Psoas muscle (tissue), 8 donors: ENCODE measurements around the gene CCDC92. TPM values are rescaled to one million over a fixed set of nuclear protein-coding genes. Genes with fewer than 3 reads are reported as not detected.

Source experiments
- ATAC-seq, 4 donors: fragments of 200-7000 bp; cut with Tn5 transposase; one replicate each; pipeline ENCODE4 v1.9.1; 2020; ENCODE audit warnings: moderate library complexity in 3 of 4, mild to moderate bottlenecking in 2 of 4
- DNase-seq, 2 donors: peaks; one replicate each; pipeline ENCODE4 v3.0.0-alpha.2; 2020
- H3K27ac ChIP-seq: fragments of 200-600 bp; one replicate; pipeline ENCODE4 v1.8.0; 2022
- H3K27me3 ChIP-seq, 3 donors: fragments of 200-600 bp in 1 of 3; one replicate each; pipeline versions ENCODE4 v1.6.1 to v1.8.0; 2013 to 2022; ENCODE audit warnings: low read length in 2 of 3, mild to moderate bottlenecking in 2 of 3, moderate library complexity in 1 of 3; ENCODE audit not compliant: insufficient read depth in 3 of 3
- H3K36me3 ChIP-seq, 2 donors: fragments of 200-600 bp in 1 of 2; one replicate each; pipeline versions ENCODE4 v1.6.1 to v1.8.0; 2013 to 2022; ENCODE audit warnings: low read depth in 1 of 2, mild to moderate bottlenecking in 1 of 2, moderate library complexity in 1 of 2; ENCODE audit not compliant: insufficient read depth in 1 of 2
- H3K4me1 ChIP-seq: fragments of 200-600 bp; one replicate; pipeline ENCODE4 v1.8.0; 2022
- H3K4me3 ChIP-seq: fragments of 200-600 bp; one replicate; pipeline ENCODE4 v1.8.0; 2022; ENCODE audit warnings: mild to moderate bottlenecking
- H3K9me3 ChIP-seq: fragments of 200-600 bp; one replicate; pipeline ENCODE4 v1.8.0; 2022
- WGBS, 3 donors: extraction: QIAGEN DNeasy Blood & Tissue Kit; methylation state at CpG; one replicate each; pipeline versions ENCODE4 v1.1.6 to v1.1.7; 2013; 5-methylcytosine and 5-hydroxymethylcytosine counted together
- intact Hi-C, 2 donors: fragments of 100-400 bp; cut with DNase I; formaldehyde crosslinking; loops; one replicate each; pipeline versions ENCODE4 v1.11.0 to v1.14.2; 2022
- polyA plus RNA-seq, 3 donors: library from polyadenylated mRNA; stranded (reverse); fragments of 200-250 nt; gene quantifications; one replicate each; pipeline ENCODE4 v1.2.3, GENCODE V29; 2013
- total RNA-seq, 4 donors: library from RNA; stranded (reverse); fragmentation: NEBNext Ultra II Directional in 2 of 4; extraction: Animal tissue kit (Norgen Biotek cat#: 25700) in 2 of 4; gene quantifications; one replicate each; pipeline versions ENCODE4 v1.2.1 to v1.2.4, GENCODE V29; 2021 to 2023
- TF ChIP-seq, protein P1 (sequence below): fragments of 200-600 bp; IDR thresholded peaks from one replicate; pipeline ENCODE4 v1.8.0; 2022; ENCODE audit warnings: antibody characterized with exemption
- donor health status: healthy with polysubstance abuse.
- donor health status: DM: no; HTN: no; CAD: no; lungs with moderate emphysema.
- donor health status: Bipolar disorder and iron deficiency.
- donor health status: healthy.
- donor health status: DM: yes; HTN: yes; CAD: no.
- donor health status: DM: no; HTN: no; CAD: no.
- donor health status: DM: no; HTN: no; CAD: no.
- donor health status: DM: yes; HTN: yes; CAD: no.

CCDC92 gene
- total and polyA plus RNA-seq, 7 donors, result 27.9 to 83.2 (median 41.1) TPM

GRCh38 chr12:123998344-123998990 lies 25.8 kb upstream of the CCDC92 start:
- ATAC-seq, result no peak
- Histone ChIP-seq H3K4me3 (no peak overlapping the region), H3K27me3 (no peaks in the 10 kb centered on the region), H3K4me1 (peaks cover 3% of the 10 kb centered on the region), H3K36me3 (peaks cover 8 to 45% of the 10 kb centered on the region in 2 donors), H3K9me3 (no peaks in the 10 kb centered on the region), H3K27ac (no peak overlapping the region)
- TF ChIP-seq, protein P1, sequence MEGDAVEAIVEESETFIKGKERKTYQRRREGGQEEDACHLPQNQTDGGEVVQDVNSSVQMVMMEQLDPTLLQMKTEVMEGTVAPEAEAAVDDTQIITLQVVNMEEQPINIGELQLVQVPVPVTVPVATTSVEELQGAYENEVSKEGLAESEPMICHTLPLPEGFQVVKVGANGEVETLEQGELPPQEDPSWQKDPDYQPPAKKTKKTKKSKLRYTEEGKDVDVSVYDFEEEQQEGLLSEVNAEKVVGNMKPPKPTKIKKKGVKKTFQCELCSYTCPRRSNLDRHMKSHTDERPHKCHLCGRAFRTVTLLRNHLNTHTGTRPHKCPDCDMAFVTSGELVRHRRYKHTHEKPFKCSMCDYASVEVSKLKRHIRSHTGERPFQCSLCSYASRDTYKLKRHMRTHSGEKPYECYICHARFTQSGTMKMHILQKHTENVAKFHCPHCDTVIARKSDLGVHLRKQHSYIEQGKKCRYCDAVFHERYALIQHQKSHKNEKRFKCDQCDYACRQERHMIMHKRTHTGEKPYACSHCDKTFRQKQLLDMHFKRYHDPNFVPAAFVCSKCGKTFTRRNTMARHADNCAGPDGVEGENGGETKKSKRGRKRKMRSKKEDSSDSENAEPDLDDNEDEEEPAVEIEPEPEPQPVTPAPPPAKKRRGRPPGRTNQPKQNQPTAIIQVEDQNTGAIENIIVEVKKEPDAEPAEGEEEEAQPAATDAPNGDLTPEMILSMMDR, result no peak
- 82 to 86% (median 84%) methylated on average over 2 of the region's 2 CpGs for WGBS, 3 donors
- no peak for DNase-seq
- intact Hi-C loops, result no loop called here

- H3K4me1 ChIP-seq, result peaks cover 3% of the 10 kb centered on the region
- no peak for ATAC-seq
Measured at GRCh38 chr12:123997908-123998307, 25.3 kb upstream of the CCDC92 start.

DNA sequence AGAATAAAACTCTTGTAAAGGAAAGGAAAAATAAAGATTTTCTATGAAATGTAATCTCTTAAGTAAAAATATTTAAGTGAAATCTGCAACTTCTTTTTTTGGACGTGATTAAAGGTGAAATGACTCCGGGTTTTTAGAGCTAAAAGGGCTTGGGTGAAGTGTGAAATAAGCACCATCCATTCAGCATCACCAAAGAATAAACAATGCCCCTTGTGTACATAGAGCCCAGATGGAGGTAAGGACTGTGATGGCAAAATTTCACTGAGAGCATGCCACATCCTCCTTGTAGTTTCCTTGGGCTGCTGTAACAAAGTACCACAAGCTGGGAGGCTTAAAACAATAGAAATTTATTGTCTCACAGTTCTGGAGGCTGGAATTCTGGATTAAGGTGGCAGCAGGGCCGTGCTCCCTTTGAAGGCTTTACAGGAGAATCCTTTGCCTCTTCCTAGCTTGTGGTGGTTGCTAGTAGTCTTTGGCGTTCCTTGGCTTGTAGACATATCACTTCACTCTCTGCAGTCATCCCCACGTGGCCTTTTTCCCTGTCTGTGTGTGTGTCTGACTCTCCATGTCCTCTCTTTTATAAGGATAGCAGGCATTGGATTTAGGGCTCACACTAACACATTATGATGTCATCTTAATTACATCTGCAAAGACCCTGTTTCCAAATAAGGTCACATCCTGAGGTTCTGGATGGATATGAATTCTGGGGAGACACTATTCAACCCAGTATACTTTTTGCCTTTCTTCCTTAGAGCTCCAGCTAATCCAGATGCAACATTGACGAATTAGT lies 24.6 kb upstream of the CCDC92 start:
- TF ChIP-seq, protein P1, result no peak
- intact Hi-C loops, result no loop called here
- Histone ChIP-seq H3K9me3 (no peaks in the 10 kb centered on the region), H3K4me1 (peaks cover 3% of the 10 kb centered on the region), H3K36me3 (peaks cover 8 to 53% of the 10 kb centered on the region in 2 donors), H3K4me3 (no peak overlapping the region), H3K27ac (no peak overlapping the region), H3K27me3 (no peaks in the 10 kb centered on the region)
- WGBS, 3 donors, result 76 to 87% (median 78%) methylated on average over 6 of the region's 6 CpGs
- DNase-seq (no peak), ATAC-seq (no peak)

More at GRCh38 chr12:123997908-123998307, 25.3 kb upstream of the CCDC92 start:
- intact Hi-C loops, result no loop called here
- Histone ChIP-seq H3K36me3 (peaks cover 8 to 46% of the 10 kb centered on the region in 2 donors), H3K4me3 (no peak overlapping the region), H3K27ac (no peak overlapping the region), H3K9me3 (no peaks in the 10 kb centered on the region), H3K27me3 (no peaks in the 10 kb centered on the region)
- 63 to 72% (median 67%) methylated on average over 5 of the region's 5 CpGs for WGBS, 3 donors
- no peak for DNase-seq
- TF ChIP-seq, protein P1, result no peak

DNA sequence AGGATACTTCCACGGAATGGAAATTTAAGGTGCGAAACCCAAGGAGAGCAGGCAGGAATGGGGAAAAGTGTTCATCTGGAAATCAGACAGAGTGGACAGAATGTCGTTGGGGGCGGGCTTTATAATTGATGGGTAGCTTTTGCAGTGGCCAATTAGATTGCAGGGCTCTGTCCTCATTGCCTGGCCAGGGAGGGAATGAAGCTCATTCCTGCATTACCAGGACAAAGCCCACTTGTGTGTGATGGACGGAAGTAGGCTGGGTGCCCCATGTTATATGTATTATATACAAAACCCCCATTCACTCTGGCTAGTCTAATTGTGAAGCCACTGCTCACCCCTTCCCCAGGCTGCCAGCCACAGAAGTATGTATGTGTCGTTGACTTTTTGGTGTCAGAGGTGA lies 23.9 kb upstream of the CCDC92 start:
- H3K27ac ChIP-seq, result no peak overlapping the region
- H3K27me3 ChIP-seq, result no peaks in the 10 kb centered on the region
- ATAC-seq, result no peak
- H3K9me3 ChIP-seq, result no peaks in the 10 kb centered on the region
- 84 to 89% (median 87%) methylated on average over 6 of the region's 6 CpGs for WGBS, 3 donors
- H3K36me3 ChIP-seq, result peaks cover 8 to 53% of the 10 kb centered on the region in 2 donors
- no peak for DNase-seq
- TF ChIP-seq, protein P1, result no peak
- intact Hi-C loops, result no loop called here
- peaks cover 3% of the 10 kb centered on the region for H3K4me1 ChIP-seq
- H3K4me3 ChIP-seq, result no peak overlapping the region
